DND-41 (cell line): ENCODE data around the gene CEP350.

Experiments
- EZH2 ChIP-seq: IDR thresholded peaks from 3 replicates; pipeline ENCODE4 v1.6.1; 2012; ENCODE audit warnings: borderline replicate concordance, low read depth, mild to moderate bottlenecking, moderate library complexity, low read length, inconsistent platforms; ENCODE audit not compliant: severe bottlenecking
- TF ChIP-seq, protein P1 (sequence below): IDR thresholded peaks from 2 replicates; pipeline ENCODE4 v1.5.1; 2012; ENCODE audit warnings: borderline replicate concordance, low read length, moderate library complexity, mild to moderate bottlenecking; ENCODE audit not compliant: poor library complexity, severe bottlenecking; ENCODE audit errors: extremely low read depth

DNA sequence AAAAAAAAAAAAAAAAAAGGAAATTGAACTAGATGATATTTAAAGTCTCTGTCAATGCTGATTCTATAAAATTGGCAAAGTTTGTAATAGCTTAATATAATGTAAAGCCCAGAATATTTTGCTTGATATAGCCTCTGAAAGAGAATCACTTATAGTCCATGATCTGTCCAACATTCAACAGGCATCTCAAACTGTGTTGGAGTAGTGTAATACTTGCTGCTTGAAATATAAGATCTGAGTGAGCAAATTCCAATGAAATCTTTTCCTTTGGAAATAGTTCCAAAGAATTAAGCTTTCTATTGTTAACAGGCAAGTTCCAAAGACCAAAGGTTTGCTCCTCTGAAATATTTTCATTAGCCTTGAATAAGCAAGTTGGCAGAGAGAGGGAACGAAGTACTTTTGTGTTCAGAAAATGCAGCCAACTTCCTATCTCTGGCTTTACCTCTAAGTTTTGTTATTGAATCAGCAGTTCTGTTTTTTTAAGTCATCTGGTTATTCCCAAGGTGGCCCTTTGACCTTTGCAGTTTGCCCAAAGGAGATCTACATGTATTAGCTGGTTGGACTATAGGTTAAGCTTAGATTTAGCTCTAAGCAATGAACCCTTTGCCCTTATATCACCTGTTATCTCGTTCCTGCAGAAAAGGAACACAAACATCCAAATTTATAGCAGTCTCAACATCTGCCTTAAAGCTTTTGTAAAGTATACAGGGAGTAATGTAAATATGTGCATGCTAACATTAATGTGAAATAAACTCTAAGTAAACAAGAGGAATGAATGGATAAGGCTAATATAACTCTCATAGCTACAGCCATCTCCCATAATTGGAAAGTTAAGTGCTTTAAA, 24.4 kb upstream of the CEP350 start:
- TF ChIP-seq, protein P1, sequence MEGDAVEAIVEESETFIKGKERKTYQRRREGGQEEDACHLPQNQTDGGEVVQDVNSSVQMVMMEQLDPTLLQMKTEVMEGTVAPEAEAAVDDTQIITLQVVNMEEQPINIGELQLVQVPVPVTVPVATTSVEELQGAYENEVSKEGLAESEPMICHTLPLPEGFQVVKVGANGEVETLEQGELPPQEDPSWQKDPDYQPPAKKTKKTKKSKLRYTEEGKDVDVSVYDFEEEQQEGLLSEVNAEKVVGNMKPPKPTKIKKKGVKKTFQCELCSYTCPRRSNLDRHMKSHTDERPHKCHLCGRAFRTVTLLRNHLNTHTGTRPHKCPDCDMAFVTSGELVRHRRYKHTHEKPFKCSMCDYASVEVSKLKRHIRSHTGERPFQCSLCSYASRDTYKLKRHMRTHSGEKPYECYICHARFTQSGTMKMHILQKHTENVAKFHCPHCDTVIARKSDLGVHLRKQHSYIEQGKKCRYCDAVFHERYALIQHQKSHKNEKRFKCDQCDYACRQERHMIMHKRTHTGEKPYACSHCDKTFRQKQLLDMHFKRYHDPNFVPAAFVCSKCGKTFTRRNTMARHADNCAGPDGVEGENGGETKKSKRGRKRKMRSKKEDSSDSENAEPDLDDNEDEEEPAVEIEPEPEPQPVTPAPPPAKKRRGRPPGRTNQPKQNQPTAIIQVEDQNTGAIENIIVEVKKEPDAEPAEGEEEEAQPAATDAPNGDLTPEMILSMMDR = no peak
- TF ChIP-seq EZH2 = no peak
